ENCODE measurements around the gene KIF25.

The KIF25 gene

DNA sequence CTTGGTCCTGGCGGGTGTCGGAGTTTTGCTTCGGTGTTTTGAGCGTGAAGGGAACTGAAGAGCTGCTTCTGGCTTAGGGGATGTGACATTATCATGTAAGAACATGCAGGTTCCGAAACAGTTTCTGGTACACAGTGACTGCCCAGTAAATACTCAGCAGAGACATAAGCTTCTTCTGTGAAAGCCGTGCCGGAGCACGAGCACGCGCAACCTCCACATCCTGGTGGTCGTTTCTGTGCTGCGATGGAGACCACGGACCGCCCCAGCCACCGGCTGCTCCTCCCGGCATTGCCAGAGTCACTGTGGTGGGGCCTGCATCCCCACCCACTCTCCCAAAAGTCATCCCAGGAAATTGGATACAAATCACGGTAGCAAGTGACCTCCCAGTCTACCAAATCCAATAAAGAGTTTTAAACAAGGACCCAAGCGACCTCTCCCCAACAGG is 18.7 kb downstream of the KIF25 start:
- DNase-seq (ENCODE audit: low read depth in 4 of 4, low spot score in 1 of 4), result no peak

DNA sequence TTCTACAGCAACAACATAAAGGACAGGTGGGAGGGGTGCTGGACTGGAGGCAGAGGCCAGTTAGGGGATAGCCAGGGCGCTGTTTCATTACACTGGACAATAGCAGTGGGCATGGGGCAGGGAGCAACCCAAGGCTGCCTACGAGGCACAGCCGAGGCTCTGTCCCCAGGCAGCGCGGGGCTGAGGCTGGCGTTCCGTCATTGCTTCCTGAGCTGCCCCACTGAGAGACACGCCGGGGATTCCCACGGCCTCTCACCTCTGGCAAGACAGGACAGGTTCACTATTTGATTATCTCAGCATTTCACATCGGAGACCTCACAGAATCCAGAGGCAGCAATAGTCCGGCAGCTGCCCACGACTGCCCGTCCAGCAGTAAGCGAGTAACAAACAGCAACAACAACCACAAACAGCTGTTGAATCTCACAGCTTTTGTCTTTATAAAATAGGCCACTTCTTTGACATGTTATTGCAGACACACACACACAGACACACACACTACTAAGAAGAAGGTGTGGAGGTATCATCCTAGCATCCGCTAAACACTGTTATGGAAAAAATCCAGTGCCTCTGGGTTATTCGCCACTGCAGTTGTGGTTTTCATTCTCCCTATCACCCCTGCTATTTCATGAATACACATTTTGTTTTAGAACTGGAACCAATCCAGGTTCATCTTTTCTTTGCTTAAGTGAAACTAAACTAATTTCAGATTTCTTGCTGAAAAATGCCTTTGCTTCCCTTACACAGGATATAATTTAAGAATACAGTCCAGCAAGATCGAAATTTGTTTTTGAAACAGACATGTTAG is 19.5 kb downstream of the KIF25 start:
- no peak for DNase-seq (ENCODE audit: low read depth in 4 of 4, low spot score in 1 of 4)

GRCh38 chr6:168017629-168018028 is 20.2 kb downstream of the KIF25 start:
- no peak for DNase-seq (ENCODE audit: low read depth in 4 of 4, low spot score in 1 of 4)

- no peak for DNase-seq (ENCODE audit: low read depth in 4 of 4, low spot score in 1 of 4)
Observed at GRCh38 chr6:168018664-168019063, 21.2 kb downstream of the KIF25 start.

- no peak for DNase-seq (ENCODE audit: low read depth in 4 of 4, low spot score in 1 of 4)
Observed at GRCh38 chr6:168020242-168020641, 22.8 kb downstream of the KIF25 start.

DNA sequence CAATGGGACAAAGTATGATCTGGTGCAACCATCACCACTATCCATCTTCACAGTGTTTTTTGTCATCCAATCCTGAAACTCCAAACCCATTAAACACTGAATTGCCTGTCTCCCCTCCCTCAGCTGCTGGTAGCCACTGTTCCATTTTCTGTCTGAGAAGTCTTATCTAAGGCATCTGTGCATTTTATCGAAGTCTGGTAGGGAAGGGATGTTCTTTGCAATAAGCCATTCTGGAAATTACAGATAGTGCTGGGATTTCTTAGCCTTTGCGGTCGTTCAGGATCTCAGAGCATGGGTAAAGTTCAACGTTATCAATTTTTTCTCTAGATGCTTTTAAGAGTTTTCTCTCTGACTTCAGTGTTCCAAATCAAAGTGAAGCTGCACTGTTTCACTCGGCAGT is 24.1 kb downstream of the KIF25 start:
- DNase-seq (ENCODE audit: low read depth in 4 of 4, low spot score in 1 of 4), result no peak

- DNase-seq (ENCODE audit: low read depth in 4 of 4, low spot score in 1 of 4), result no peak
Observed at GRCh38 chr6:168022488-168023321, 25.2 kb downstream of the KIF25 start.

- DNase-seq (ENCODE audit: low read depth in 4 of 4, low spot score in 1 of 4), result no peak
Observed at GRCh38 chr6:168024951-168025510, 27.6 kb downstream of the KIF25 start.

DNA sequence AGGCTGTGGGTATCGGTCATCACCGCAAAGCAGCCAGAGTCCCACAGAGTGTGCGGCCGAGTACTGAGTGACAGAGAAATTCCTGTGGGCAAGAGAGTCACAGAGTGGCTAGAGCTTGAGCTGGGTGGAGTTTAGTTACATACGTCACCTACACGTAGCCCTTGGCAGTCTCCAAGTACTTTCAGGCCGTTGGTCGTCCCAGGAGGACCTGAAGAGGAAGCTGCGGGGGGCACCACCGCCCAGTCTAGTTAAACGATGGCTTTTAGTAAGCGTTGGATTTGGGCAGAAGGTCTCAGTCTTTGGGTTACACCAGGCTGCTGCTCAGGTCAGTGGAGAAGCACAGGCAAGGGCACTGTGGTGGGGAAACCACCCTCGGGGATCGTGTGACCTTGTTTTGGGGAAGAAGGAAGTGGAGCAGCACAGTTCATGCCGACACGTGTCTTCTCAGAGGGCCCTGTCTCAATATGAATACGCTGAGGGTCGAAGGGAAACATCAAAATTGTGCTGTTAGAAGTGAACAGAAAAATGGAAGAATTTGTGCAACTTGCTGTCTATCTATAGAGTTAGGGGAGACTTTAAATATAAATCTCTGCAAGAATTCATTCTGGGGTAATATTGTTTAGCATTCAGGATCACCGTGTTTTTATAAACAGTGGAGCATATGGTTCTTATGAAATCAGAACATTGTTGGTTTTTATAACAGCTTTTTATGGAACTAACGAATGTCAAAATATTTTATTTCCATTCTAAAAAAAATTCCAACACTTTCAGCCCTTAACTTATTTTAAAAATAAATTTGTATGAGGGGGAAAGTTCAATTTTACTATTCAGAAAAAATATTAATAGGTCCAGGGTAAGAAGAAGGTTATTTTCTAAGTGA is 28.6 kb downstream of the KIF25 start:
- DNase-seq (ENCODE audit: low read depth in 4 of 4, low spot score in 1 of 4), result no peak

GRCh38 chr6:168026925-168027324 is 29.5 kb downstream of the KIF25 start:
- no peak for DNase-seq (ENCODE audit: low read depth in 4 of 4, low spot score in 1 of 4)

DNA sequence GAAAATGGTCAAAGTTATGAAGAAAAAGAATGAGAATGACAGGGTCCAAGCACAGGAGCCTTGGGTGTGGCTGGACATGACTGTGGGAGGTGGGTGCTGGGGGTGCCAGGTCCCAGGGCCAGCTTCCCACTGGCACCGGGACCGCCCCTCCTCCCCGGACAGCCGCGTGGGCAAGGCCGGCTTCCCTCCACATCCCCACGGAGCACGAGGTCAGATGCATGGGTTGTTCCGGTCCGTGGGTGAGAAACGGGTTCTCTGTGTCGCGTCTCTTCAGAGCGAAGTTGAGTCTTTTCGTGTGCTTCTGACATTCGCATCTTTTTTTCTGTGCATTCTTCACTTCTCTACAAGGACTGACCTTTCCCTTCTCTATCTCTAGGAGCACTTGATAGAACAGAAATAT is 30.1 kb downstream of the KIF25 start:
- no peak for DNase-seq (ENCODE audit: low read depth in 4 of 4, low spot score in 1 of 4)

DNA sequence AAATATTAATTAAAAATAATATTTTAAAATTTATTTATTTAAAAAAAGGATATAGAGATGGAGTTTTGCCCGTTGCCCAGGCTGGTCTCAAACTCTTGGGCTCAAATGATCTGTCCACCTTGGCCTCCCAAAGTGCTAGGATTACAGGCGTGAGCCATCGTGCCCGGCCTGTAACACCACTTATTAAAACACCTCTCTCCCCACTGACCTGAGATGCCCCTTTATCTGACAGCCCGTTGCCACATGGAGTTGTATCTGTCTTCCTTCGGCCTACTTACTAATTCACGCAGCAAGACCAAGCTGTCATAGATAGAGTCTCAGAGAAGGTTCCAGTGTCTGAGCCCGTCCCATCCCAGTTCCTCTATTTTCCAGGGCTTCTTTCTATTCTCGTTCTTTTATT is 30.7 kb downstream of the KIF25 start:
- no peak for DNase-seq (ENCODE audit: low read depth in 4 of 4, low spot score in 1 of 4)

GRCh38 chr6:168029459-168030217 is 32.2 kb downstream of the KIF25 start:
- DNase-seq (ENCODE audit: low read depth in 4 of 4, low spot score in 1 of 4), result no peak

GRCh38 chr6:168030218-168030746 is 32.8 kb downstream of the KIF25 start:
- no peak for DNase-seq (ENCODE audit: low read depth in 4 of 4, low spot score in 1 of 4)

DNA sequence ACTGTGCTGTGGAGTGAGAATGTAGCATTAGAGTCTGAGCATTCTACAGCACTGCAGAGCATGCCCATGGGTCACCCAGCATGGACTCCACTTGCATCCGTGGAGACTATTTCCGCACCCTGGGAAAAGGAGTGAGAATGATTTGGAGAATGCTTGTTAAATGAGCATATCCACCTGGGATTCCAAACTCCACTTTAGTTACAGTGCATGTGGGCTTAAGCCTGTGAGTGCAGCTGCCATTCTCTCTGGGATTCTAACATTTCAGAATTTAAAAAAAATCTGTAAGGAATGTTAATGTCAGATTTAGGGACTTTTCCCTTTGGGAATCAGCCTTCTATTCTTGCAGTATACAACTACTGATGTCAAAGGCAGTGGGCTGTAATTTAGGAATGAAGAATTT is 33.4 kb downstream of the KIF25 start:
- DNase-seq (ENCODE audit: low read depth in 4 of 4, low spot score in 1 of 4), result no peak

- no peak for DNase-seq (ENCODE audit: low read depth in 4 of 4, low spot score in 1 of 4)
Observed at GRCh38 chr6:168031411-168031971, 34.0 kb downstream of the KIF25 start.

GRCh38 chr6:168032005-168032760 is 34.7 kb downstream of the KIF25 start:
- DNase-seq (ENCODE audit: low read depth in 4 of 4, low spot score in 1 of 4), result no peak

GRCh38 chr6:168033791-168034190 is 36.3 kb downstream of the KIF25 start:
- no peak for DNase-seq (ENCODE audit: low read depth in 4 of 4, low spot score in 1 of 4)

DNA sequence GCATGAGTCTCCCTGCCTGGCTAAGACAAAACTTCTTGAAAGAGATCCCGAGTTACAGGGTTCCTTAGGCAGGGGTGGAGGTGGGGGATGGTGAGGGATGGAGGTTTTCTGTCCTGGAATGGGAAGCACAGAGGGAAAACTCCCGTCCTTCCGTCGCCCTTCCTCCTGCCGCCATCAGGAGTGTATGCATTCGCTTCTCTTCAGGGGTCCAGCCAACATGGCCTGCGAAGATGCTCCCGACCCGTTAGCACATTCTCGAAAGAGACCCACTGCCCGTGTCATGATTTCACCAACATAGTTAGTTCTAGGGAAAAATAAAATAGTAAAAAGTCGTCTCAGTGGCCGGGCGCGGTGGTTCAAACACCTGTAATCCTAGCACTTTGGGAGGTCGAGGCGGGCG is 37.1 kb downstream of the KIF25 start:
- no peak for DNase-seq (ENCODE audit: low read depth in 4 of 4, low spot score in 1 of 4)
